ENCODE data around the gene S100PBP. TPM values are rescaled to one million over a fixed set of nuclear protein-coding genes. Genes with fewer than 3 reads are reported as not detected.

The S100PBP gene
- total and polyA plus RNA-seq, 9 of the 15 experiments (the other 6 are each of a cell fraction or from before 2014, with no cell fraction given): 22.9 to 60.2 (median 32.9) TPM

- no peak for TF ChIP-seq ELK1 (CRISPR knock-in tag; IDR thresholded peaks at IDR 0.05)
- peak; percentile 58; the same call in 1 of the 2 replicates for TF ChIP-seq TARDBP (IDR thresholded peaks at IDR 0.05)
- no peak for TF ChIP-seq SNIP1 (IDR thresholded peaks at IDR 0.05; ENCODE audit: low read depth)
- peak; percentile 78 for TF ChIP-seq ZBTB7A (IDR thresholded peaks at IDR 0.05; ENCODE audit: borderline replicate concordance, control insufficient read depth, low read depth, low read length)
- TF ChIP-seq PCBP2 (IDR thresholded peaks at IDR 0.05; ENCODE audit: low read depth, low read length, poor library complexity, severe bottlenecking): no peak
- no peak for TF ChIP-seq KDM4B (IDR thresholded peaks at IDR 0.05; ENCODE audit: borderline replicate concordance in 2 of 2, low read depth in 1 of 2)
- no peak for TF ChIP-seq MXI1 (IDR thresholded peaks at IDR 0.05; ENCODE audit: low read depth, low read length)
- 0 out of 2 replicates have a peak, but pooled peaks have one; percentile 34 for TF ChIP-seq ESRRA (IDR thresholded peaks at IDR 0.05; ENCODE audit: borderline replicate concordance, low read depth)
- TF ChIP-seq BACH1 (tag; IDR thresholded peaks at IDR 0.05): no peak
- TF ChIP-seq SIN3A (IDR thresholded peaks at IDR 0.05; ENCODE audit: borderline replicate concordance in 2 of 2, control insufficient read depth in 1 of 2, low read depth in 2 of 2, low read length in 2 of 2): no peak
- TF ChIP-seq NELFE (IDR thresholded peaks at IDR 0.05; ENCODE audit: insufficient read depth, insufficient read length): no peak
- TF ChIP-seq TSHZ1 (CRISPR knock-in tag; IDR thresholded peaks at IDR 0.05): no peak
- peak; percentile 71; the same call in 1 of the 2 replicates for TF ChIP-seq HNRNPL (IDR thresholded peaks at IDR 0.05; ENCODE audit: low read depth, low read length)
- TF ChIP-seq LCOR (CRISPR knock-in tag; IDR thresholded peaks at IDR 0.05): no peak
- no peak for TF ChIP-seq NR0B1 (IDR thresholded peaks at IDR 0.05; ENCODE audit: partially characterized antibody)
- TF ChIP-seq DDX20 (tag; IDR thresholded peaks at IDR 0.05; ENCODE audit: low read depth): no peak
- TF ChIP-seq NKRF (IDR thresholded peaks at IDR 0.05; ENCODE audit: borderline replicate concordance): no peak
These were observed 59.1 kb downstream of the S100PBP start (continued) for GRCh38 chr1:32876341-32877210.

All from K562 (cell line).